ENCODE data around the gene UST.
"Not testable (repeated sequence)": the region's sequence is repeated elsewhere in the genome, so short reads cannot be mapped to it uniquely, and the experiment has no call there.

DNA sequence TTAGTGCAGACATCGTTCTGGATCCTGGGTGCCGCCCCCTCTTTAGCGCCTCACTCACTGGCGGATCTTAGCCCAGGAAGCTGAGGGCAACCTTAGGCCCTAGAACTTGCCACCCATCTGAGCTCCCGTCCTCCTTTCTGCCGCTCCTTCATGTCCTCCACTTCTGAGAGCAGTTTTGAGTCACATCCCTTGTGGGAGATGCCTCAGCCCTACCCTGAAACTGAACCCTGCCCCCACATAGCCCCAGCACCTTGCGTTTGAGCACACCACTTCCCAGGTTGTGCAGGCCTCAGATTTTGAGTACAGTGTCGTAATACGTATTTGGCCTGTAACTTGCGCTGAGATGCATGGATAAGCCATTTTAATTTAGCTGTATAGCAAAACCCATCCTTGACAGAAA, 169.7 kb downstream of the UST start:
- TF ChIP-seq, protein P1, sequence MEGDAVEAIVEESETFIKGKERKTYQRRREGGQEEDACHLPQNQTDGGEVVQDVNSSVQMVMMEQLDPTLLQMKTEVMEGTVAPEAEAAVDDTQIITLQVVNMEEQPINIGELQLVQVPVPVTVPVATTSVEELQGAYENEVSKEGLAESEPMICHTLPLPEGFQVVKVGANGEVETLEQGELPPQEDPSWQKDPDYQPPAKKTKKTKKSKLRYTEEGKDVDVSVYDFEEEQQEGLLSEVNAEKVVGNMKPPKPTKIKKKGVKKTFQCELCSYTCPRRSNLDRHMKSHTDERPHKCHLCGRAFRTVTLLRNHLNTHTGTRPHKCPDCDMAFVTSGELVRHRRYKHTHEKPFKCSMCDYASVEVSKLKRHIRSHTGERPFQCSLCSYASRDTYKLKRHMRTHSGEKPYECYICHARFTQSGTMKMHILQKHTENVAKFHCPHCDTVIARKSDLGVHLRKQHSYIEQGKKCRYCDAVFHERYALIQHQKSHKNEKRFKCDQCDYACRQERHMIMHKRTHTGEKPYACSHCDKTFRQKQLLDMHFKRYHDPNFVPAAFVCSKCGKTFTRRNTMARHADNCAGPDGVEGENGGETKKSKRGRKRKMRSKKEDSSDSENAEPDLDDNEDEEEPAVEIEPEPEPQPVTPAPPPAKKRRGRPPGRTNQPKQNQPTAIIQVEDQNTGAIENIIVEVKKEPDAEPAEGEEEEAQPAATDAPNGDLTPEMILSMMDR (IDR thresholded peaks at IDR 0.05), result not testable (repeated sequence)
- TF ChIP-seq EZH2, EZH2phosphoT487 (IDR thresholded peaks at IDR 0.05): not testable (repeated sequence)
